Stimulated activated CD4-positive, alpha-beta T cell treated with anti-CD3 and anti-CD28 coated beads, Interleukin-4, amount 100 ng/mL, for 24 hours (primary cell): Measurements from ENCODE around the gene ANKRD11.

Source experiments
- DNase-seq: peaks from one replicate; pipeline ENCODE4 v3.0.0-alpha.2; 2020

ANKRD11 gene

DNA sequence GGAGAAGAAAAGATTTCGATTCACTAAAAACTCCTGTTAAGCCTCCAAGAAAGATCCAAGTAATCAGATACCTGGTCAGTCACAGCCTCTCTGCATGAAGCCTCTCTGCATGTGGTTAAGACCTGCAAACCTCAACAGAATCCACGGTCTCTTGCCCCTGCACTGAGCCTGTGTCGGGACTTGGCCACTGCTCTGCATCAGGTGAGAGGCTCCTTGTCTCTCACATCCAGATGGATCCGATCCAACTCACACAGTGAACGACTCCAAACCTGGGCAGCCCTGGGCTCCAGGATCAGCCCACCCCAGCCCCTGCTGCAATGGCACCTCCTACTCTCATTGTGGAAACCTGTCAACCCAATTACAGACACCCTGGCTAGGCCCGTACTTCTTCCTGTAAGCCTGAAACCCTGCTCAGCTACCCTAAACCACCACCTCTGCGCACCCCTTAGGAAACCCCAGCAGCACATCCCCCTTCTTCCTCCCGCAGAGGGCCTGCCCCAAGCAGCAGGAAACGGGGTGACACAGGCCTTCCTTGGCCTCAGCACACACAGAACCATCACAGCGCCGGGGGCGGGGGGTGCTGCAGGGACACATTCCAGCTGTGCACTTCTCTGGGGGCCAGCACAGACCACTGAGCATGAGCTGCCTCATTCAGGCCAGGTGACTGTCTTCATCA is 129.5 kb downstream of the ANKRD11 start:
- DNase-seq, result peak; percentile 78

DNA sequence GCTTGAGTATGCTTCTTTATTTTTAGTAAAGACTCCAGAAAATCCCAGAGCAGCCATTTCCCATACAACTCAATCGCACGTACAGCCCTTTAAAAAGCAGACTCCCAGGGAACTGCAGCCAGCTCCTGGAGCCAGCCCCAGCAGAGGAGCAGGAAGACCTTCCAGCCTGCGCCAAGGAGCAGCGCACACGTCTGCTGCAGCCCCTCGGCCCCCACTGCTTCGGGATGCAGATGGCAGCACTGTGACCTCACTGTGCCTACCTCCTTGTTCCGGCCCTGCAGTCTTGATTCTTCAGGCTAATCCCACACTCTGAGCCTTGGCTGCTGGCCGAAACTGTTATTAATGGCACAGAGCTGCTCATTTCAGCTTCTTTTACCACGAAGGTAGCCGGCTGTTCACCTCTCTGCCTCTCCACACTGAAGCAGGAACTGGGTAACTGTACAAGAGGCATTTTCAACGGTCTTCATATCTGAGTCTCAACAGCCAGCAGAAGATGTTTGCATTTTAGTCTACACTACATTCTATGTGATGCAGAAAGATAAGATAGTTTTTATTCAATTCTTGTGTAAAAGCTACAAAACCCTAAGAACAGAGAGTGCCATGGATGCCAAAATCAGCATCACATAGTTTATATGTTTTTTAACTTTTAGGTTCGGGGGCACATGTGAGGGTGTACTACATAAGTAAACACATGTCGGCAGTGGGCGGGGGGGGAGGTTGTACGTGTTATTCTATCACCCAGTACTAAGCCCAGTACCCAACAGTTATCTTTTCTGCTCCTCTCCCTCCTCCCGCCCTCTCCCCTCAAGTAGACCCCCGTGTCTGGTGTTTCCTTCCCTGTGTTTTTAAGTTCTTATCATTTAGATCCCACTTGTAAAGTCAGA is 130.9 kb downstream of the ANKRD11 start:
- no peak for DNase-seq

DNA sequence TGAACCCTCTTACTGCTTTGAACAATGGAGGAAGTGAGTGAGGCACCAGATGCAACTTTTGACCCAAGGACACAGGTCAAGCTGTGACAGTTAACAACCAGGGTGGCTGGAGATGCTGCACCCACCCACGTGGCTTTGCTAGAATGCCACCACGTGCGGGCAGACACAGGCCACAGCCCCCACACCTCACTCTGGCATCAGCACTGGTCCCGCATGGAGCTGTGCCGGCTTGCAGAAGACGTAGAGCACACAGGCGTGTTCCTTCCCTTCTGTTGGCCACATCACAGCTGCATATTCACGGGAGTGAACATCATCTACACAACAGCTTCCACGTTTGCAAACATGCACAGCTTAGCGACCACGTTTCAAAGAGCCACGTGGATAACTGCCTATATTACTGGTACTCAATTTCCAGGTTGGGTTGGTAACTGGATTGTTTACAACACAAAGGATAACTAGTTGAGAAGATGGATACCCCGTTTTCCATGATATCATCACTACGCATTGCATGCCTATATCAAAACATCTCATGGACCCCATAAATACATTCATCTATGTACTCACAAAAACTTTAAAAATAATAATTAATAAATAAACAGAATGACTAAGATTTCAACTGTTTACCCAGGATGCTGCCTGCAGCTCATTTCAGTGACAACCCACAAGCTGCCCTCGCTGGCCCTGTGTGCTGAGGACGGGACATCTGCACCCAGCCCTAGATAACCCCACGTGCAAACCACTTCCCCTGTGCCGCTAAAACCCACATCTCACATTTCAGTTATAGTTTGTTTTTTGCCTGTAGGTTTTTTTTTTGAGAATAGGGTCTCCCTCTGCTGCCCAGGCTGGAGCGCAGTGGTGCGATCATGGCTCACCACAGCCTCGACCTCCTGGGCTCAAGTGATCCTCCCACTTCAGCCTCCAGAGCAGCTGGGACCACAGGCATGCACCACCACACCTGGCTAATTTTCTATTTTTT is 132.0 kb downstream of the ANKRD11 start:
- no peak for DNase-seq

DNA sequence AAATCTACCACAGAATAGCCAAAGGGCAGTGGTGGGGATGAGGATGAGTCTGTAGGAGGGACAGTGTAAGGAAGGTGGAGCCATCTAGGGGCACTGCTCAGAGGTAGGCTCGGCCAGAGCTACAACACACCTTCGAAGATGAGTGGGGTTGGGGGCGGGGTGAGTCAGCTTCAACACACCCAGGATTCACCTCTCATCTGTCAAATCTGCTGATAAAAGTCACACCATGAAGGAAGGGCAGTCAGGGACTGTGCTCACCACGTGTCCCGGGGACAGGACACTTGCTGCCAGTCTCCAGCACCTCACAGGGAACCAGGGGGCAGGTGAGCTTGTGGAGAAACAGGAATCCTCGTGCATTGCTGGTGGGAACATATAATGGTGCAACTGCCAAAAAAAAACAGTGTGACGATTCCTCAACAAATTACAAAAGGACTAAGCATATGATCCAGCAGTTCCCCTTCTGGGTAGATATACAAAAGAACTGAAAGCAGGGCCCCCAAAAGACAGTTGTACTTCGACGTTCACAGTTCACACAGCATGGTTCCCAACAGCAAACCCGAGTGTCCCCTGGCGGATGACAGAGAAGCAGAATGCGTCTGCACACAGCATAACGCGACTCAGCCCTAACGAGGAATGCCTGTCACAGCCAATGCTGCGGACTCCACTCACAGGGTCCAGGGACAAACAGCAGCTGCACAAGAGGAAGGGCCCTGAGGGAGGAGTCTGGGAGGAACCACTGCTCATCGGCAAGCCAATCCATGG is 133.1 kb downstream of the ANKRD11 start:
- peak; percentile 73 for DNase-seq

DNA sequence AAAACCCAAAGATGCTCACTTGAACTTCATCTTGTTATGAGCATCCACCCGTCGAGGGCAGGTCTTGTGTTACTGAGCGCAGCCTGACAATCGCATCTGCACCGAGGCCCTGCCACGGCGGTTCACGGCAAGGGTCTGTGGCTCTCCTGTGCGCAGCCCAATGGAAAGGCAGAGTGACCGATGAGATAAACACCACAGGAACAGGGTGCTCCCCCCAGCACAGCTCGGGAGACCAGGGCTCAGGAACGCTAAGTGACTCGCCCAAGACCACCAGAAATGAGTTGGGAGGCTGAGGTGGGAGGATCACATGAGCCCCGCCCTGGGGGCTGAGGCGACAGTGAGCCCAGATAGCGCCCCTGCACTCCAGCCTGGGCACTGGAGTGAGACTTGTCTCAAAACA is 134.7 kb downstream of the ANKRD11 start:
- no peak for DNase-seq

DNA sequence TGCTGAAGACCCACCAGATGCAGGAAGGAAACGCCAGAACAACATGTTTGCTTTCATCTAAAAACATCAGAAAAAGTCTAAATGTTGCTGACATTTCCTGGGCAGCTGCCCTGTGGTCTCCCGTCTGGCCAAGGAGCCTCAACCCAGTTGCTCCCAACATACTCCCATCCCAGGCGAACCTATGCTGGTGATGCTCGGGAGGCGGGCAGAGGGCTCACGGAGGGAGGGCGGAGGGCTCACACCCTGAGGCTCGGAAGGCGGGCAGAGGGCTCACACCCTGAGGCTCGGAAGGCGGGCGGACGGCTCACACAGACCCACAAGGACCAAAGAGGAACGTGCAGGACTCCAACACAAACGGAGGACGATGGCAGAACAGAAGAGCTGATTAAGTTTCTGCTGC is 135.4 kb downstream of the ANKRD11 start:
- no peak for DNase-seq

DNA sequence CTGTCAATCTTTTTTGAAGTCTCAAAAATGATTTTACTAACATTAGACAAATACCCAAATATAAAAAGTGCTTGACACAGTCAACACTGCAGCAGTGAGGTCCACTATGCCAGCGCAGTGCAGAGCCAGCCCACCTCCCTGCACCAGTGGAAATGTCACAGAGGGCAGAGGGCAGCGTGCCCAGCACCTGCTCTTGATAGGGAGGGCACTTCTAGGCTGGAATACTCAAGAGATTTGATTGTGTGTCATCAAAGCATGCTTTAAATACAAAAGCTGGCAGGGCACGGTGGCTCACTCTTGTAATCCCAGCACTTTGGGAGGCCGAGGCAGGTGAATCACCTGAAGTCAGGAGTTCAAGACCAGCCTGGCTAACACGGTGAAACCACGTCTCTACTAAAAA is 136.0 kb downstream of the ANKRD11 start:
- DNase-seq, result no peak

DNA sequence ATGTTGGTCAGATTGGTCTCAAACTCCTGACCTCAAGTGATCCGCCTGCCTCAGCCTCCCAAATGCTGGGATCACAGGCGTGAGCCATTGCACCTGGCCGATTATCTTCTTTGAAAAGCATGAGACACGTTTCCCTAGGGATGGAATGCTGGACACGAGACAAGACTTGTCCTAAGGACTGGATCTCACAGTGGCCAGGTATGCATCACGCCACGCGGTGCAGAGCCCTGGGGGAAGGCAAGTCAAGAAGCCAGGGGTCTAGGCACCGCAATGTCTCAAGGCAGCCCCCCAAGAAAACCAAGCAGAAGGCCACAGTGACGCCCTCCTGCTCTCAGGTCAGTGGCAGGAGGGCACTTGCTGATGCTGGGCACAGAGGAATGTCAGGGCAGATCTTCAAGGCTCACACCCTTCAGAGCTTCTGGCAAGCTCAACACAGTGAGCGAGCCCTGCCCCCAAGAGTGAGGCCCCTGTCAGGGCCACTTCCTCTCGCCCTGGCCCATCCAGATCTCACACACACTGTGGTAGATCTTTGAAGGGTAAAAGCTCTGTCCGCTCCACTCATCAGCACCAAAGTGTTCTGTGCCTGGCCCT is 138.2 kb downstream of the ANKRD11 start:
- no peak for DNase-seq

DNA sequence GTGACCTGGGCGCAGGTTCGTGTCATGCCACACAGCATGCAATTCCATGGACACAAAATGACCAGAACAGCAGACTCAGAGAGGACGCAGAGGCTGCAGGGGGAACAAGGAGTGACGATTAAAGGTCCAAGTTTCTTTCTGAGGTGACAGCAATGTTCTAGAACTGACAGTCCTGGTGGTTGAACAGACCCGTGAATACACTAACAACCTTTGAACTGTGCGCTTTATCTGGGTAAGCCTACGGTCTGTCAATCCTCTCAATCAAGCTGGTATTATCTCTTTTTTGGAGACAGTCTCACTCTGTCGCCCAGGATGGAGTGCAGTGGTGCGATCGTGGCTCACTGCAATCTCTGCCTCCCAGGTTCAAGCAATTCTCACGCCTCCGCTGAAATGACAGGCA is 138.7 kb downstream of the ANKRD11 start:
- DNase-seq, result no peak

DNA sequence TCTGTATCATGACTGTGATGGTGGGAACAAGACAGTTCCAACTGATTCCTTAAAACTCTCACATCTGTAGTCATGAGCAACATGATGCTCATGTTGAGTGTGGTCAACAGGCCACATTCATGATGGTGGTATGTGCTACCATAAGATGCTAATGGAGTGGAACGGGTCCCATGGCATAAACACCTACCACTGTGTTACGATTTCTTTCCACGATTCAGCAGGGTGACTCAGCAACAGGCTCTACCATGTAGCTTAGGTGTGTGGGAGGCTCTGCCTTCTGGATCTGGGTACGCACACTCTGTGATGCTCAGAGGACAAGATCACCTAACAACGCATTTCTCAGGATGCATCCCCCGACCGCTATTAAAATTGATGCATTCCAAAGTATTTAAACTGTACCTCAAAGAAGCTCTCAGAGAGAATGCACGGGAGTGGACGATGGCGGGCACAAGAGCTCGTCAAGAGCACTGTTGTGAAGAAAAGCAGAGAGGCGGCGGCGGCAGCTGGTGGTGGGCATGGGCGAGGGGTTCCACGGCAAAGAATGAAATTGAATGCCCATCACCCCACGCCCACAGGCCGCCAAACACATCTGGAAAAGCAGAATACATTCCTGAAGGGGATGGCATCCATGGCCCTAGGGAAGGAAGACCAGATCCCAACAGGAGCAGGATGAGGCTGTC is 139.5 kb downstream of the ANKRD11 start:
- DNase-seq, result peak; percentile 71

DNA sequence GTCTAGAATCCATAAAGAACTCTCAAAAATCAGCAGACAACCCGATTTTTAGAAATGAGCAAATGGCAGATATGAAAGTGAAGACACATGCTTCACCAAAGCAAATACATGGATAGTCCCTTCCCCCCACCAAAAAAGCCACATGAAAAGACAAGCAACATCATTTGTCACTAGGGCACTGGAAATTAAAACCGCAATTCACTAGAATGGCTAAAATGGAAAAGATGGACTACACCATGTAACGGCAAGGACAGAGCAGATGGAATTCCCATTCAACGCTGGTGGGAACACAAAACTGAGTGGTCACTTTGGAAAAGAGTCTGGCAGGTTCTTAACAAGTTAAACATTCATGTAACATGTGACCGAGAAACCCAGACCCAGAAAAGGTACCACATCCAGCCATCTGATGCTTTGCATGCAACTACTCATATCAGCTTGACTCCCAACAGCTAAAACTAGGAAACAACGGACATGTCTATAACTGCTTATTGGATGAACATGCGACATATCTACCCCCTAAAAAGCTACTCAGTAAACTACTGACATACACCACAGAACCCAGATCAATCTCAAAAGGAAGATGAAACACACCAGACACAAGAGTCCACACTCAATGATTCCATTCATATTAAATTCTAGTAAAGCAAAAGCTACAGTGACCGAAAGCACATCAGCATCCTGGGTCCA is 140.3 kb downstream of the ANKRD11 start:
- peak; percentile 37 for DNase-seq

DNA sequence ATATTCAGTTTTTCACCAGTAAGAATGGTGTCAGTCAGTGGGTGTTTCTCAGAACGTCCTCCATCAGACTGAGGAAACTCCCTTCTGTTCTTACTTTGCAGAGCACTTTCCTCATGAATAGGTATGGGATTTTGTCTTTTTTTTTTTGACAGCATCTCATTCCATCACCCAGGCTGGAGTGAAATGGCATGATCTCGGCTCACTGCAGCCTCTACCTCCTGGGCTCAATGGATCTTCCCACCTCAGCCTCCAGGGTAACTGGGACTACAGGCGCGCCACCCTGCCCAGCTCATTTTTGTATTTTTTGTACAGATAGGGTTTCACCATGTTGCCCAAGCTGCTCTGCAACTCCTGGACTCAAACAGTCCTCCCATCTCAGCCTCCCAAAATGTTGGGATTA is 142.6 kb downstream of the ANKRD11 start:
- no peak for DNase-seq

DNA sequence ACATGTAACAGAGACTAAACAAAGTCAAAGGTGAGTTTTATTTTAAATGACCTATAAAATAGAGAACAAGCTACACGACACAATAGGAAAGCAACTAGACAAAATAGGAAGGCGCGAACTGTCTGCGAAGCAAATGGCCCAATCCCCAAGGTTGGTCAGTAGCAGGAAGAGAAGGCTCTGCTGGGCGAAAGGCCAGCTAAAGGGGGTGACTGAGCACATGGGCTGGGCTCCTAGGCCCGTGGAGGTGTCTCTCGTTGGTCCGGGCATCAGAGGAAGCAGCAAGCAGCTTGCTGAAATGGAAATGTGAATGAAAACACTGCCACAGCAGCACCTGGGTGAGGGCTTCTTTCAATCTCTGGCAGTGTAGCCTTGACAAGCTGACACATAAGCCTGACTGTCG is 143.5 kb downstream of the ANKRD11 start:
- DNase-seq, result no peak

DNA sequence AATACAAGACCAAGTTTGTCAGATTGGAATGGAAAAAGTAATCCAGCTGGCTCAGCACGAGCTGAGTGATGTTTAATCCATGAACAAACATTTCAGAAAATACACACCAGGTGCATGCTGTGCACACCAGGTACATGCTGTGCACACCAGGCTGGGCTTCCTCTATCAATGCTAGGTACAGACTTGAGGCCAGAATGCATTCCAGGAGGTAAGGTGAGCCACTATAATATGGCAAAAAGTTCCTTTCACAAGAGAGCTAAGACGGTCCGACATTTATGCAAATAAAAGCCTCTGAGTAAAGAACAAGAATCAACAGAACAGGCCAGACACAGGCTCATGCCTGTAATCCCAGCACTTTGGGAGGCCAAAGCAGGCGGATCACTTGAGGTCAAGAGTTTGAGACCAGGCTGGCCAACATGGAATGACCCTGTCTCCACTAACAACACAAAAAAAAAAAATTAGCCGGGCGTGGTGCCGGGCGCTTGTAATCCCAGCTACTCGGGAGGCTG is 144.7 kb downstream of the ANKRD11 start:
- no peak for DNase-seq

DNA sequence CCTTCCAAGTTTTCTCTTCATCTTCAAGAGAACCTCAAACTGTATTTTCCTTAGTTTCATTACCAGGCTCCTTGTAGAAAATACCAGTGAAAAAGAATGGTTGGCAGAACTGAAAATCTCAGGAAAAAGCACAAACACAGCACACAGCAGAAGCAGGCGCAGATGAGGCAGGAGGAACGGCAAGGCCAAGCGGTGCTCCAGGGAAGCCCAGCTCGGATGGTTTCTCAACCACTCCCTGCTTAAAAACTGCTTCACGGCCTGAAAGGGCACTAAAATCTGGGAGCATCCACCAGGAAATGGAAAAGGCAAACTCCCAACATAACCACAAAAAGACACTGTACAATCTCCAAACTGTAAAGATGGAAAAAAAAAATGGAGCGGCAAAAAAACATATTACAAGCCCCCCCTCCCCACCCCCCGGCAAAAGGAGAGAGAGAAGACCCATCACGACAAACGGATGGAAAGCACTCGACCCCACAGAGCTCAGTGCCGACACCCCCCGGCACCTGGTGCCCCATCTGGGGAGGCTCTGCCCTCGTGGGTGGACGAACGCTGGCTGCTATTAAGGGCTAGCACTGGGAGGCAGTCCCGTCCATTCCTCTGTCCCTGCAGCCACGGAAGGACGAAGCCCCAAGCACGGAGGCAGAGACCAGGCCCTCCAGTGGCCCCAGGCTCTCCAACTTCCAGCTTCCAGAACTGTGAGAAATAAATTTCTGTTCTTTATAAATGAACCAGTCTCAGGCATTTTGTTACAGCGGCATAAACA is 145.3 kb downstream of the ANKRD11 start:
- no peak for DNase-seq

DNA sequence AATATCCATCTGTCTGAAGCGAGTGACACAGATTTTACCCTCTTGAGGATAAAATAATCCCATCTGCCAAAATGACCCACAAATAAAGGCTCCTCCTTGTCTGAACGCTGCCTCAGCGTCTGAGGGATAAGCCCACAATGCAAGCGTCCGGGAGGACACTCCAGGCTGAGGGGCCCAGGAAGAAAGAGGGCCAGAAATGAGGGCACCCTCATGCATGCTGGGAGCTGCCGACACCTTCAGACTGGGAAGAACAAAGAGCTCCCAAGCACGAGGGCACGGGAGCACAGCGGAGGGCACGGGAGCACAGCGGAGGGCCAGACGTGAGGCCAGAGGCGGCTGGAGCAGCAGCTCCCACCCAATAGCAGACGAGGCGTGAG is 145.9 kb downstream of the ANKRD11 start:
- DNase-seq, result no peak

DNA sequence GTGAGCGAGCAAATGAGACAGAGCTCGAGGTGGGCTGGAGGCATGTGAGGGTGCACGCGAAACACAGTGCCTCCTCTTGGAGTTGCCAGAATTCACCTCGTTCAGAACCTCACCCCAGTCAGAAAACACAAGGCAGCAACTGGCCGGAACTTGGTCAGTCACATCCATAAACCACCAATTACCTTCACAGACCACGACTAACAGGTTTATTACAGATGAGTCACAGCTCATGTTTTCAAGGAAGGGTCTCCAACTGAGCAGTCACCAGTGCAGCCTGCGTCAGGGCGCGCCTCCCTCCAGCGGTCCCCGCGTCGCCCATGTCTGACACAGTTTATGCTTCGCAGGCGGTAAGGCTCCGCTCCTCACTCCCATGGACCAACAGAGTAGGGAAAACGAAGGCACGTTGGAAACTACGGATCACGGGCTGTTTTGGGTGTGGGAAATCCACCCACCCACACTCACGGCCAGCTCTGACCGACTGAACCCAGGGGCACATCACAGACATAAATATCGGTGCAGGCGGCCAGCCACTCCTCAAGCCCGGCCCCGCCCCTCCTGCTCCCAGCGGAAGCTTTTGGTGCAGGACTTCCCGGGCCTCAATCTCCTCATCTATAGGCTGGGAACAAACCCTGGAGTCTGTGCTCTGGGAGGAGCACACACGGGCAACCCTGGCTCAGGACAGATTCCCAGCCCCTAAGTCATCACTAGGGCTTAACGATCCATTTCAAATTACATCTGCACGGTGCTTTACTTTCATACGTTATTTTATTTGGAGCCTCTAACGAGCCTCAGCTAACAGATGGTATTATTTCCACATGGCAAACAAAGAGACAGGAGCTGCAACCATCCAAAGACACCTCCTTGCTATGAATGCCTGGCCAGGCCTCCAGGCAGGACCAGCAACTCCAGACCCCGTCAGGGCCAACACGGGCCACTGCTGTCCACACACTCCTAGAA is 146.6 kb downstream of the ANKRD11 start:
- no peak for DNase-seq
